Stimulated activated CD4-positive, alpha-beta T cell treated with anti-CD3 and anti-CD28 coated beads, TNF-alpha, amount 100 ng/mL, for 4 hours (primary cell): ENCODE results near the gene OR4D11.

ENCODE experiments used
- DNase-seq, 3 experiments: peaks; one replicate each; pipeline ENCODE4 v3.0.0-alpha.2; 2020; ENCODE audit warnings: low read depth in 3 of 3

Gene OR4D11

GRCh38 chr11:59548309-59548656 is 44.9 kb downstream of the OR4D11 start:
- DNase-seq = no peak

DNA sequence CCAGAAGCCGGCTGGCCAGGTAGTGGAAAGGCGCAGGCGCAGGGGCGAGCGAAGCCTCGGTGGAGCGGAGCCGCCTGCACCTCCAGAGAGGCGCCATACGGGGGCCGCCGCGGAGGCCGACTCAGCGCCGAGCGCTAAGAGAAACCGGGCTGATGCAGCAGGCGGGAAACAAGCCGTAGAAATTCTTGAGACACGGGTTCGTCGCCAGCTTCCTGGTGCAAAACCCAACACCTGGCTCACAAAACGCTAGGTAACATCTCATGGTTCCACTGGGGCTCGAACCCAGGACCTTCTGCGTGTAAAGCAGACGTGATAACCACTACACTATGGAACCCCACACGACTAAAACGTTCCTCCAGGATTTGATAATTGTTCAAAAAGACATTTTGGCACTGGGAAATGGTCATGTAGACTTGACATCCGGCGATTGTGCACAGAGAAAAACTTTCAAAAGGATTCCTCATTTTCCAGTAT is 47.0 kb downstream of the OR4D11 start:
- DNase-seq = peak; percentile 77 to 82 (median 80)

DNA sequence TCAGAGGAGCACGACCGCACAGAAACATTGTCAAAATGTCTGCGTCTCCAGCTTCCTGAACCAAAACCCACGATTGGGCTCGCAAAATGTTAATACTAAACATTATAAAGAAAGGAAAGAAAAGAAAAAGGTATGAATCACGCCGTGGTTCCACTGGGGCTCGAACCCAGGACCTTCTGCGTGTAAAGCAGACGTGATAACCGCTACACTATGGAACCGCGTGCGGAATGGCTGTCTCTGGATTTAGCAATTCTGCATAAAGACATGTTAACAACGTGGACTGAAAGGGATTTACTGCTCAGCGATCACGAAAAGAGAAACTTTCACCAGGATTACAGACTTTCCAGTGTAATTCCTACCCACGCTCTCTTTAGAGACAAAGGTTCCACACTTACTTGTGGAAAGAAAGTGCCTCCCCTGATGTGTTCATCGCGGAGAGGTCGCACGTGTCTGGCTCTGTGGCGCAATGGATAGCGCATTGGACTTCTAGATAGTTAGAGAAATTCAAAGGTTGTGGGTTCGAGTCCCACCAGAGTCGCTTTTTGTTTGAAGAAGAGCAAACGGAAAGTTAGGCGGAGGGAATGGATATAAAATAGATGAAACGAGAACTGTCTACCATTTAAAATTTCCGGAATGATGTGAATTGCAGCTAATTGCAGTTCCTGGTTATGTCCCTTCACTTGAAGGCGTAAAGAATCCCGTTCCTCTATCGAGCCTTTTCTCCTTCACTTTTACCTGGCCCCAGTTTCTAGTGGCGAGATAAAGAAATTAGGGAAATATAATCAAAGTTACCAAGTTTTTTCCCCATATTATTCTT is 47.7 kb downstream of the OR4D11 start:
- peak; percentile 68 to 72 (median 69) for DNase-seq

GRCh38 chr11:59551659-59552521 is 48.5 kb downstream of the OR4D11 start:
- no peak for DNase-seq

GRCh38 chr11:59552844-59553243 is 49.5 kb downstream of the OR4D11 start:
- DNase-seq = no peak

DNA sequence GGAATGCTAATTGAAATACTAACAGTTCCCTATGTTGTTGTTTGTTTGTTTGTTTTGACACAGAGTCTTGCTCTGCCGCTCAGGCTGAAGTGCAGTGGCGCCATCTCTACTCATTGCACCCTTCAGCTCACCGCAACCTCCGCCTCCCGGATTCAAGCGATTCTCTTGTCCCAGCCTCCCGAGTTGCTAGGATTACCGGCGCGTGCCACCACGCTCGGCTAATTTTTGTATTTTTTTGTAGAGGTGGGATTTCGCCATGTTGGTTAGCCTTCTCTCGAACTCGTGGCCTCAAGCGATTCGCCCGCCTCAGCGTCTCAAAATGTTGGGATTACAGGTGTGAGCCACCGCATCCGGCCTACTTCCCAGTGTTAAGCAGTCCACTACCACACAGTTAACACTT is 49.9 kb downstream of the OR4D11 start:
- DNase-seq = no peak
